GM18511 (cell line): ENCODE measurements around the gene HOXD8.

Source experiments
- ATAC-seq: cut with Tn5 transposase; IDR thresholded peaks from one replicate; pipeline ENCODE4 v1.9.1; 2021; ENCODE audit warnings: mild to moderate bottlenecking, moderate library complexity; ENCODE audit not compliant: unreplicated experiment

HOXD8 gene

DNA sequence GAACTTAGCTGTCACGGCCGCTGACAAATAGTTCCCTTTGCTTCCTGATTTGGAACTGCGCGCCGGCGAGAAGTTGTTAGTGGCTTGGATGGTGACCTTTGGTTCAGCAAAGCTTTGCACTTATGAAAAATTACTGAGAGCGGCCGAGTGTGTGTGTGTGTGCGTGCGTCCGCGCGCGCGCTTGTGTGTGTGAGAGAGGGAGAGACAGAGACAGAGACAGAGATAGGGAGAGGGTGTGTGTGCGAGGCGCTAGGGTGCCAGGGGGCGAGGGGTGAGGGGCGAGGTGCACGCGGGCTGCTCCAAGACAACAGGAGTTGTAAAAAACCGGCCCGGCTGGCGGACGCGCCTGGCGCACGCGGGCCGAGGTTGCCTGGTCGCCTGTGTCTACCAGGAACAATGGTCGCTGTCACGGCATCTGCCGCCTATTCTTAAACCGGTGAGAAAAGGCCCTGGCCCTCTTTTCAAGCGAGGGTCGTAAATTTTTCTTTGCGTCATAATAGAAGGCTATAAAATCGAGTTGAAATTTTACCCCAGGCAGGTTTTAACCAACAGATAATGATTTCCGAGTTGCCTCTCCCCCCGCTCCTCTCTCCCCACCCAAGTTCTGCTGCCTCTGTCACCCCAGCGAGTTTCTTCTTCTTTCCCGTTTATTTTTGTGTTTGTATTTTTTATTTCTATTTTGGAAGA lies 28.1 kb downstream of the HOXD8 start:
- no peak for ATAC-seq

DNA sequence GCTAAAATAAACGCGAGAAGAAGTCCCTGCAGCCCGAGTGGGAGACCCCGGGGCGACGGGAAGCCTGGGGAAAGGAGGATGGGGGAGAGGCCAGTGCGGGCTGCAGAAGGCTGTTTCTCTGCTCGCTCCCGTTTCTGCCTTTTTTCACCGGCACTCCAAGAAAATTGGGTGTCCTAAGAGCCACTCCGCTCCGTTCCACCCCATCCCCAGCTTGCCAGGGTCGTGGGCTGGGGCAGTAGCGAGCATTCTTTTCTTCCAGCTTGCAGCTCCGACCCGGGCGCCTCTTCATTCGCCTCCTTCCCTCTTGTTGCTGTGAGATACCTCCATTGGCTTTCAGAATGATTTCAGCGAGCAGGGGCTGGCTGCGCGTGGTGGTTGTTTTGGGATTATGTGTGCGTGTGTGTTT lies 28.7 kb downstream of the HOXD8 start:
- ATAC-seq = no peak

DNA sequence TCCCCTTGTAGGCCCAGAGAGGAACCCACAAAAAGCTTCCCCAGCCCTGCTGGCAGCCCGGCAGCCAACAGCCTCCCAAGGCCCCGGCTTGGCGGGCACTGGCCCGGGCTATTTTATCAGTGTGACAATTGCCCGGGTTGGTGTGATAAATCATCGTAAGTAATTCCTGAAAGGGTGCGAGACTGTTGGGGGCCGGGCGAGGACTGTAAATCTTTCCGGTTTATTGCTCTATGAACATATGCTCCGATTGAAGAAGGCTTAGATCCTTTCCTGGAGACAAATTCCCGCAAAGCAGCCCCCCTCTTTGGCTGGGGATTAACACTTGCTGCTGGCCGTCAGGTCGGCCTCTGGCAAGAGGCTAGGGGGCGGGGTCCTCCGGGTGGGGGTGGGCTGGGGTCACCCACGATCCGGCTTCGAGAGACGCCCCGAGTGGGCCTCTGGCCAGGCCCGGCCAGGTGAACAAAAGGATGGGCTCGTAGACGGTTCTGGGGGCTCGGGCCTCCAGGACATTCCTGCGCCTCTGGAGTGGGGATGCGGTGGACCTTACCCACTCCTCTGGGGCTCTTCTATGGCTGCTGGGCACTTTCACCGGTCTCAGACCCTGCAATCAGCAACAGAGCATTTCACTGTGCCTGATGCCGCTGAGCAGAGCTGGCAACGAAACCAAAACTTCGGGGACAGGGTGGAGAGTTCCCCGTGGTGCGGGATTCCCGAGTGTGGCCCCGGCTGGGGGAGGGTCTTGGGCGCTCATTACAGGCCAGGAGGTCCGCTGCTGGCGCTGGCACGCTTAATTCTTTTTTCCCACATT lies 29.6 kb downstream of the HOXD8 start:
- no peak for ATAC-seq

DNA sequence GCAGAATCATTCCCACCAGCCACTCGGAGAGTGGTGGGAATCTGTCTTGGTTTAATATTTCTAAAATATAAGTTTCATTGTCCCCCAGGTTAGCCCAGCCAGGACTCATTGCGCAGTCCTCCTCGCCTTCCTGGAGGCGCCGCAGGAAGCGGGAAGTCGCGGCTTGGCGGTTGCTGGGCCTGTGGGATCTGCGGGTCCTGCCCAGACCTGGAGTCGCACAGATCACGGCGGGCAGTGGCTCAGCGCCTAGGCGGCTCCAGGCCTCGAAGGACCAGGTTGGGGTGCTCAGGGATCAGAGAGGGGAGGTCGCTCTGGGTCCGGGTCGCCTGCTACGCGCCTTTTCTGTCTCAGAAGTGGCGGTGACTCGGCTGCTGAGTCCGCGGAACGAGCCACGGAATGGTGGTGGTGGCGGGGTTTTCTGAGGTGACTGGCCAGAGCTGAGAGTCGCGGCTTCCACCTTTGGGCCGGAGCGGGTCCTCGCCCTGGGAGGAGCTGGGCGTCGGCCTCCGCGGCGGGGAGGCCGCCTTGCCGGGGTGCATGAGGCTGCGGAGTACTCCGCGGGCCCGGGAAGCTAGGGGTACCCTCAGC lies 30.3 kb downstream of the HOXD8 start:
- no peak for ATAC-seq

DNA sequence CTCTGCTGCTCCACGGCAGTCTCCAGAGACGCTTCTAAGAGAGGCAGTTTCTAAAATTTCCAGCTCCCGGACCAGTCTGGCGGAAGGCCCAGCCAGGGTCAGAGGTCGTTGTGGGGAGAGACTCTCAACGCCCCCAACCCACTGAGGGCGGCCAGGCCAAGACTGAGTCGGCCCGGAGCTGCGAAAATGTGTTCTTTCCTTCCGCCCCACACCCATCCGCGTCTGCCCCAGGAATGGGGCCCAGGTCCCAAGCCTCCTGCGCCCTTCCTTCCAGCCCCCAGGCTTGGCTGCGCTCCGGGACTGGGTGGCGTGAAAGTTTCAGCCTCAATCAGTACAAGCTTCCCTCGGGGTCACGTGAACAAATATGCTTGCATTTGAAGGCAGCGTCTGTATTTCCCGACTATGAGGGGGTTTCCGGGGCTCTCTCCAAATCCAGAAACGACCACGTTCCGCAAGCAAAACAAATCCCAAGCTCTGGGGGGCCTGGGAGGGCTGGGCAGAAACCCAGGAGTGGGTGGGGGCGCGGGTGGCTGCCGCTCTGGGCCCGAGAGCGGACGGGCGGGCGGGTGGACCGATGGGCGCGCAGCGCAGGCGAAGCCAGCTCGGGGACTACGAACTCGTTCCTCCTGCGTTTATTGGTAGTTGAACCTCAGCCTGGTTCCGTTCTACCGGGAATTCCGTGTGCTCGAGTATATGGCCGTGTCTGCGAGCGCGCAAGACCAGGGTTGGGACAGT lies 30.9 kb downstream of the HOXD8 start:
- ATAC-seq = no peak

DNA sequence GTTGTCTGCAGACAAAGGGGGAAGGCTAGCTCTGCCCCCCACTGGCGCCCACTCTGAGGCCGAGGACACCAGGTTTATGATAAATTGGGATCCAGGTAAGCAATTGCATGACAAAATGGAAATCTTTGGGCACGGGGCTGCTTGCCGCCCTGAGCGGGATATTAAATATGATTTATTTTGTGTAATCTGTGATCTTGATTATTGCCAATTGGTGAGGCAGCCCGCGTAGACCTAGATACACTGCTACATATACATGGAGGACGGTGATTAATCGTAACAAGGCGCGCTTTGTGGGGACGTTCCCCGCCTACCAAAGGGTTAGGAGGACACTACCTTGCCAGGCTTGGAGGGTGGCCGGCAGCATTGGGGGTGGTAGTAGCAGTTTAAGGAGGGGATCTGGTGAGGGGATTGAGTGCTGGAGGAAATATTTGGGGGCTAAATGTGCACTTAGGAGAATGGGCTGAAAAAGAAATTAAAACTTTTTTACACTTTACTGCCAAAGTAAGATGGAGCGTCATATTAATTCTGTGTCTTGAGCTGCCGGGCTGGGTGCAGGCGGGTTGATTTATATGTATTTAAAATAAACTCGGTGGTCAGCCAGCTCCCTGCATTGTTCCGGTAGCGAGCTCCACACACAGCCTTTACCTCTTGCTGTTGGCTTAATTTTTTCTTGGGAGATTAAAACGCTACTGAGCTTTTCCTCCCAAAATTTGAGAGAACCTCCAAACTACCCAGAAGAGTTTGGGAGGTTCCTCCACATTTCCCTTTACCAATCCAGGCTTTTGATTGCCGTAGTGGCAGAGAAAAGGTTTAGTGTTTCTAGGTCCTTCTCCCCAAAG lies 31.7 kb downstream of the HOXD8 start:
- ATAC-seq = no peak

DNA sequence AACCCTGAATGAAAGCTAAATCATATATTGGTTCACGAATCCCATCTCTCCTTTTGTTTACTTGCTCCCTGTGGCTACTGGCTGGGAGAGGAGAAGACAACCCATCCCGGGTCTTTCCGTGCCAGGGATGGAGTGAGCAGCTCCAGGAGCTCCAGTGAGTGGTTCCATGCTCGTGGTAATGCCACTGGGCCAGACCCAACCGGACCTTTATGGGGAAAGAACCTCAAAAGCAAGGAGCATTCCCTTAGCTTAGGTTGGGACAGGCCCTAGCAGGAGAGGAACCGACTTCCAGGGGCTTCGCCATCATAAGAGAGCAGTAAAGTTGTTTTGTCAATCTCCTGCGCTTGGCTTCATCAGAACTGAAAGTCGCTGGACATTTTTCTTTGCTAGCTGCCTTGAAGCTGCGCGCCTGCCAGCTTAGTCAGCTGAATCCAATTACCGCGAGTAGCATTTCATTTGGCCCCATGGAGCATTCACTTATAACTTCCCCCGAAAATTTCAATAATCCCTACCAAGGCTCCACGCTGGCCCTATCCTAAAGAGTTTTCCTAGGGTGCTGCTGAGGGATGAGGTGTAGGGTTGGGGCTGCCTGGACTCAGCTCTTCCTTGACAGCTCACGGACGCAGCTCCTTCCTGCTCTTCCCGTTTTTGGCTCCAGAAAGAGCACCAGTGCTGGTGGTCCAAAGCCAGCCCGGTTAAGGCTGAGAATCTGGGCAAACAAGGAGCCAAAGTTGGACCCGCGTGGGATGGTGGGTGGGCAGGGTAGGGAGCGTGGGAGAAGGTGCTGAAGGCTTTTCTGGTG lies 32.5 kb downstream of the HOXD8 start:
- no peak for ATAC-seq

DNA sequence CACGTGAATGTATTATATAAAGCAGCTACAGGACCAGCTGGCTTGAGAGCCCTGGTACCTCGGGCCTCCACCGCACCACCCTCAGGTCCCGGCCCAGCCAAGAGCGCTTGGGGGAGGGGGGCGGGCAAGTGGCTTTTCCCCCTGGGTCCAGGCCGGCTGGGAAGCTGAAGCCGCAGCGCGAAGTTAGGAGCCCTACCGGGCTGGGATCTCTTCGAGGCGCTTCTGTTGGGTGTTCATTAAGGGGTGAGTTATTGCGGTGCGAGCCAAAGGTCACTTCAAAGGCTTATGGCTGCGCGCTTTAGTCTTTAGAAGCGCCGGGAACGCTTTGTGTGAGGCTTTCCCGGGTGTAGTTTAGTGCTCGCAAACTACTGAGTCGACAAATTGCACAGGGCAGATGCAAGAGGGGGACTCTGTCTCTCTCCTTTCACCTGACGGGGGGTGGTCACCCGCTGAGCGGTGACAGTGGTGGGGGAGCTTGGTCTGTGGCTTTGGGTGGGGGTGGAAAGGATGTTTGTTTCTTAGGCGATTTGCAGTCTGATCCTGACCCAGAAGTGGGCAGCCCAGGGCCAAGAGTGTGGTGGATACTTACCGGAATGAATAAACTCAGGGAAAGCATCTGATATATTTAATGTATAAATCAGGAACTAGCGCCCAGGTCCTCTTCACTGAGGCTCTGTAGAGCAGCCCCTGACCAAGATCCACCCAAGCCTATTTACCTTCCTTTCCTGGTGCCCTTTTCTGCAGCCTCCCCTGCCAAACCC lies 33.6 kb downstream of the HOXD8 start:
- ATAC-seq = no peak

DNA sequence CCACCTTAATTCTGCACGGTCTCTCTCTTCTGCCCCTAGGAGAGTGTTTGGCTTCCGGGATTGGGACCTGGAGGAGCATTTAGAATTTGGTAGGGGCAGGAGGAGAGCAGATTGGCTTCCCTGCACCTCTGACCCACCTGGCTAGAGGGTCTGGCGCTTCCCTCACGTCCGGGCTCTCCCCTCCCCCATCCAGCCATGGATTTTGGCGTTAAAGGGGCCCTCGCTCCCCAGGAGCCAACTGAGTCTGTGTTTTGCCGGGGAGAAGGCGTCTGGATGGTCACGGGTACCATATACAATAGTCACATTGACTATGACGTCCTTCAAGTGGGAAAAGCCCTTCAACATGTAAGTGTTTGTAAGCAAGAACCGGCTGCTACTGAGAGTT lies 34.2 kb downstream of the HOXD8 start:
- ATAC-seq = no peak

DNA sequence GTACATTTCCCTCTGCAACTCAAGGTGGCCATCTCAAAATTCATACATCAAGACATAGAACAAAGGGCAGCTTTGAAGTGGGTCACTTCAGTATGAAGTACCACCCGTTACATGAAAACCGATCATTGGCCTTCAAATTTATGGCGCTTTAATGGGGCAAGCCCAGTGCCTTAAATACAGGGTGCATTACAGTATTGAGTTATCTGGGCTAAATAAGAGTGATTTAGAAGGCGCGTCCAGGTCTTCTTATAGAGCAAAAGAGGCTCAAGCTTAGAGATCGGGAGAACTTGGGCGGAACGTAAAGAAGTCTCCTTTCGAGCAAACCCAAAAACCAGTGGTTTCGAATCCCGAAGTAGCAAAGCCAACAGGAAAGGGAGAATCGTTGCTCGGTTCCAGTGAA lies 34.7 kb downstream of the HOXD8 start:
- ATAC-seq = no peak

DNA sequence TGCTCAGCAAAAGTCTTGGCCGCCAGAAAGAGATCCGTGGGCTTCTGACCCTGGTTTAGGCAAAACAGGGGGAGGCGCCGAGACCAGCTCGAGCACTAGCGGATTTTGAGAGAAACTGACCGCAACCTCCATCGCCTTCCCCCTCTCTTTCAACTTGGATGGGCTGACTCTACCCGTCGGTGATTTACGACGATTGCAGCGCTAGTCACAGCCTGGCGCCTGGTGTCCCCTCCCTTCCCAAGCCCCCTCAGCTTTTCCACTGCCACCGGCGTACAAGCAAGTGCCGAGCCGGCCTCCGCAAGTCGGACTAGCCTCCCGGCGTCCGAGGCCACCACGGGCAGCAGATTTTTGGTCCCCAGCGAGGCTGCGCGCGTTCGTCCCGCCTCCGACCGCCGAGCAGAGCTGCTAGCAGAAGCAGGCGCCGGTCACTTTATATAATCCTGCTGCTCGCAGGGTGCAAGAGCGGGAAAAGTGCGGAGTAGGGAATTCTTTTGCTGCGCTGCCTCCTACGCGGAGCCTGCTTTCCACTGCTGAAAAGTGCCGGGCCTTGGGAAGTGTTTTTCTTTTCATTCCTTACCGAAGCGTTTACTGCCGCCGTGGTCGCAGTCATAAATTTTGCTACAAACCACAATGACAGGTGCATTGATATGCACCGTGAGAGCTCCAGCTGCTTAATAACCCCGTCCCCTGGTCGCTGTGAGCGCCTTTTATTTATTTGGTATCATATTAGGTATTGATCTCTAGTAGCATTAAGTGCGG lies 35.3 kb downstream of the HOXD8 start:
- no peak for ATAC-seq

DNA sequence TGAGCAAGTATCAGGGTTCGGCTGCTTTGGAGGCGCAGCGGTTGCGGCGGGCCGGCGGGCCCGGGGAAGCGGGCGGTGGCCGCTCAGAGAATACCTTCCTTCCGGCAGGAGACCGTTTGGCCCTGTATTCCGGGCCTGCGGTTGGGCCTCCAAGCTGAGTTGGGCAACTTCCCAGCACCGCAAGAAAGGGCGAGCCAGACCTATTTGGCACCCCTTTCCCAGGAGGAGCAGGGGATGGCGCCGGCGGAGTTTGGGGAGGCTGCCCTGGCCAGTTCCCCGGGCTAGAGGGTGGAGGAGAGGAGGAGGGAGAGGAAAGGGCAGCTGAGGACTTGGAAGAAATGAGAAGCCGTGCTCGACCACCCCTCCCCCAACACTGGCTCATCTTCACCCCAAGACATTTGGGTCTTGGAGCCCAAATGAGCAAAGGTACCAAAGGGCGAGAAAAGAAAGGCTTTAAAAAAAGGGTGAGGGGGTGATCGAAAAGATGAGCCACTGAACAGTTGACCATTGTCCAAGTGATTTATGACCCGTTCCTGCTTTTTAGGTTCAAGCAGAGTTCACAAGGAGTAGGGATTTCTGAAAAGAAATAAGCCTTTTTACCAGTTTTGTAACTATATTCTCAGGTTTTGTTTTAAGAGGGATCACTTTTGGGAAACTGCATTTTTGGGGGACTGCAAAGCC lies 36.0 kb downstream of the HOXD8 start:
- ATAC-seq = no peak

DNA sequence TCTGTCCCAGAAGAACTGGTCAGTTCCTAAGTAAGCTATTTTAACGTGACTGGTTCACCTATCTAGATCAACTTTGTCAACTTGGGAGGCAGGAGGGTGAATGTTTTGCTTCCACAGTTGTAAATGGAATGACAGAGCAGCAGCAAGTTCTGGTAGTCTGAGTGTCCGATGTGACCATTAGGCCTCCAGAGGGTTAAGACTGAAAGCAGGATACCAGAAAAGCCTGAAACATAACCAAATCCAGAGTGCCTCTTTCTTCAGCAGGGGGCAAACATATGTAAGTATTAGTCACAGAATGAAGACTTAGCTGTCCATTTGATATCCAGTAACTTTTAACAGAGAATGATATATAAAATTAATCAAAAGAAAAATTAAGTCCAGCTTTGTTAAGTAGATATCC lies 36.8 kb downstream of the HOXD8 start:
- ATAC-seq = no peak

DNA sequence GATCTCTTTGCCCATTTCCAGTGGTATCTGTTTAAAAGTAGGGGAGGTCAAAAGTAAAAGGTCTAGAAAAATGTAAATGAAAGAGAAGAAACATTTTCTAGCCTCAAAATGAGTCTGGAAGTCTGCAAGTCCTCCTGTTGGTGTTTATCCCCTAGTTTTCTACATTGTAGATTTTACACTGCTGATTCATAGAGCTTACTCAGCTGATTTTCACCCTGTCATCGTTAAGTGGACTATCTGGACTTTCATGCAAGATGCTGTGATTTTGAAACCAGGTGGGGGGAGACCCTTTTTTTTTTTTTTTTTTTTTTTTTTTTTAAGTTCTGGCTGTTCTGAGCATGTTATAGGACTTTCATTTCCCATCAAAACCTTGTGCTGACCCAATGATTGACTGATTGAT lies 37.9 kb downstream of the HOXD8 start:
- no peak for ATAC-seq

DNA sequence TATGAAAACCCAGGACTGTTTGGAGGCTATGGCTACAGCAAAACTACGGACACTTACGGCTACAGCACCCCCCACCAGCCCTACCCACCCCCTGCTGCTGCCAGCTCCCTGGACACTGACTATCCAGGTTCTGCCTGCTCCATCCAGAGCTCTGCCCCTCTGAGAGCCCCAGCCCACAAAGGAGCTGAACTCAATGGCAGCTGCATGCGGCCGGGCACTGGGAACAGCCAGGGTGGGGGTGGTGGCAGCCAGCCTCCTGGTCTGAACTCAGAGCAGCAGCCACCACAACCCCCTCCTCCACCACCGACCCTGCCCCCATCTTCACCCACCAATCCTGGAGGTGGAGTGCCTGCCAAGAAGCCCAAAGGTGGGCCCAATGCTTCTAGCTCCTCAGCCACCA lies 39.7 kb downstream of the HOXD8 start:
- ATAC-seq = no peak

DNA sequence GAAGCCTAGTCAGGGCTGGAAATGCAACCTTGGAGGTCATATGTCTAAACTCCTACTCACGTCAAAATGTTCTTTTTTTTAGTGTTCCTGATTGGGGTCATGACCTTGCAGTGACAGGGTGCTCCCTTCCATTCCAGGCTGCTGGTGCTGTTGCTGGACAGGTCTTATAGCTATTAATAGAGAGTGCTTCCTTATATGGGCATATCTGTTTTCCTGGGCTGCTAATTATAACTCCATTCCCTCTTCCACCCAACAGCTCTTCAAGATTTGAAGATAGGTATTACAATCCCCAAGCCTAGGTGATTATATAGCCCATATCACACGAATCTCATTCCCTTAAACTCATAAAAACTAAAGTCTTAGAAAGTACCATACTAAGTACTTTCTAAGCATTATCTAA lies 40.2 kb downstream of the HOXD8 start:
- no peak for ATAC-seq

DNA sequence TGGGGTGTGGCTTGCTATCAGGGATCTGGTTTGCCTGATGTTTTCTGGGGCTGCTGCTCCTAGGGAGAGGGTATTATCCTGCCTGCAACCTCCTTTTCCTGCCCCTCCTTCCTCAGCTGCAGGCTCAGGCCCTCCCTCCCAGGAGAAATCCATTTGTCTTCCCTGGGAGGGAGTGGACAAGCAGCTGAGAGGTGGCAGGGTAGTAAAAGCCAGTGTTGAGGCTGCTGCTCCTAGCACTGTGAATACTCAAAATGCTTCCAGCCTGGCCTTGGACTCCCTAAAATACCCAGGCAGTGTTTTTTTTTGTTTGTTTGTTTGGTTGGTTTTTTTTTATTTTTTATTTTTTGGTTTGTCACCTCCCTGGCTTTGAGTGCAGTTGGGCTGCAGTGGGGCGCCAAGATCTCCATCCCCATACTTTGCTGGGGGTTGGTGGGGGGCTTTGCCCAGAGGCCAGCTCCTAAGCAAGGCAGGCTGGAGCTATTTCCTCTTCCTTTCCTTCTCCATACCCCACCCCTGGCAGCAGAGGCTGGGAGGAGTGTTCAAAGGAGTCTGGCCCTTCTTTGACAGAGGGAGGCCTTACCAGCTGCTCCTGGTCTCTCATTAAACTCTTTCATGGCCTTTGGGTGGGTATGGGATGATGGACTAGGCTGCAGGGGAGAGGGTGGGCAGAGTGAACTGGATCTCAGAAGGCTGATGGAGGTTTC lies 41.2 kb downstream of the HOXD8 start:
- no peak for ATAC-seq
